Astrocyte (in vitro differentiated cells and primary cell): ENCODE data around the gene DMXL1.

Experiments used
- CTCF ChIP-seq: IDR thresholded peaks from 2 replicates; pipeline ENCODE4 v1.5.1; 2011; ENCODE audit warnings: low read depth, mild to moderate bottlenecking, inconsistent platforms, low read length, moderate library complexity; ENCODE audit not compliant: insufficient read depth
- EZH2 ChIP-seq: IDR thresholded peaks from 2 replicates; pipeline ENCODE4 v1.6.1; 2012; ENCODE audit warnings: mild to moderate bottlenecking, low read length, inconsistent platforms; ENCODE audit not compliant: insufficient read depth

- no peak for TF ChIP-seq CTCF
- TF ChIP-seq EZH2: no peak
Measured at GRCh38 chr5:119273391-119273839, 202.5 kb downstream of the DMXL1 start.
